ENCODE measurements around the gene TCP11. TPM values are rescaled to one million over a fixed set of nuclear protein-coding genes. Genes with fewer than 3 reads are reported as not detected.

Gene TCP11
- polyA plus RNA-seq, 1 of the 3 experiments (the other 2 are of a cell fraction), result 0.16 TPM

DNA sequence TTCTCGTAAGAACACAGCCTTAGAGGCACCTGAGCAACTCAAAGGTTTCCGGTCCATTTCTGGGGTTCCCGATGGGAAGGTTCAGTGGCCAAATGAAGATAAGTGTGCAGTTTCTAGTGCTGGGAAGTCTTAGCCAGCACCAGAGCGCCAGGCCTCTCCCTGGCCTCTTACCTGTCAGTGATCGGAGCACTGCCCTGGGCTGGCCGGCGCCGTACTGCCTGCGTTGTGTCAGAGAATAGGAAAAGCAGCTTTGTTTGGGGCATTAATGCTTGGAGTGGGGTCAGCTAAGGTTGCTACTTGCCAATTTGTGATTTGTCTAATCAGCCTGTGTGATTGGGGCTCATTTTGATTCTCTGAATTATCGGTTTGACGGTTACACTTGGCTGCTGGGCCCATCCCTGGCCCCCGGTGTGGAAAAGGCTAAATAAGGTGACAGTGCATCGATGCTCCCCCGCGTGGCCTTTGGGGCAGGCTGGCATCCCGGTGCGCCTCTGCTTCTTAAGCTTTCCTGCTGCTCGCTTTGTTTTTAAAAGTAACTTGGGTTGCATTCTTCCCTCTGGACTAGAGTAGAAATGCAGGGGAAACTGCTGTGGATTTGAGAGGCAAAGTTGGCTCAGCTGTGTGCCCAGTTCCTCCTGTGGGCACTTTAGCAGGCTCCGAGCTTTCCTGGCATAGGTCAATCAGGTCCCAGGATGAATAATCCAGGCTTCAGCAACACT is 51.8 kb downstream of the TCP11 start:
- 94% methylated on average over 18 of the region's 19 CpGs for WGBS (ENCODE audit: low lambda C conversion rate)
- Histone ChIP-seq H3K79me2 (ENCODE audit: insufficient read depth) (no peaks in the 10 kb centered on the region), H3K9me3 (no peaks in the 10 kb centered on the region), H4K20me1 (ENCODE audit: insufficient read depth) (no peaks in the 10 kb centered on the region), H3K9me2 (no peaks in the 10 kb centered on the region), H3K4me3 (ENCODE audit: low read depth in 2 of 2, low read length in 1 of 2) (no peak overlapping the region), H3K9ac (no peak overlapping the region), H3K27me3 (ENCODE audit: insufficient read depth) (no peaks in the 10 kb centered on the region), H3K36me3 (replicated peaks in 1 of 2; ENCODE audit: control insufficient read depth in 1 of 2, insufficient read depth in 2 of 2, low read length in 1 of 2) (peaks cover 0 to 26% of the 10 kb centered on the region in 2 experiments), H3K4me1 (ENCODE audit: control insufficient read depth in 1 of 2, insufficient read depth in 2 of 2, low read depth in 1 of 2, low read length in 1 of 2) (peaks cover 11 to 26% of the 10 kb centered on the region in 2 experiments), H3K27ac (ENCODE audit: low read depth in 2 of 2, low read length in 1 of 2) (peak overlapping the region in 1 of 2 experiments; percentile 39; a peak in 1 of 4 replicates), H3F3A (replicated peaks; ENCODE audit: insufficient read depth) (no peaks in the 10 kb centered on the region), H2AFZ (ENCODE audit: low read depth) (no peak overlapping the region), H3K4me2 (0 out of 2 replicates have a peak overlapping the region, but pooled peaks have one; percentile 19)
- TF ChIP-seq, protein P1, sequence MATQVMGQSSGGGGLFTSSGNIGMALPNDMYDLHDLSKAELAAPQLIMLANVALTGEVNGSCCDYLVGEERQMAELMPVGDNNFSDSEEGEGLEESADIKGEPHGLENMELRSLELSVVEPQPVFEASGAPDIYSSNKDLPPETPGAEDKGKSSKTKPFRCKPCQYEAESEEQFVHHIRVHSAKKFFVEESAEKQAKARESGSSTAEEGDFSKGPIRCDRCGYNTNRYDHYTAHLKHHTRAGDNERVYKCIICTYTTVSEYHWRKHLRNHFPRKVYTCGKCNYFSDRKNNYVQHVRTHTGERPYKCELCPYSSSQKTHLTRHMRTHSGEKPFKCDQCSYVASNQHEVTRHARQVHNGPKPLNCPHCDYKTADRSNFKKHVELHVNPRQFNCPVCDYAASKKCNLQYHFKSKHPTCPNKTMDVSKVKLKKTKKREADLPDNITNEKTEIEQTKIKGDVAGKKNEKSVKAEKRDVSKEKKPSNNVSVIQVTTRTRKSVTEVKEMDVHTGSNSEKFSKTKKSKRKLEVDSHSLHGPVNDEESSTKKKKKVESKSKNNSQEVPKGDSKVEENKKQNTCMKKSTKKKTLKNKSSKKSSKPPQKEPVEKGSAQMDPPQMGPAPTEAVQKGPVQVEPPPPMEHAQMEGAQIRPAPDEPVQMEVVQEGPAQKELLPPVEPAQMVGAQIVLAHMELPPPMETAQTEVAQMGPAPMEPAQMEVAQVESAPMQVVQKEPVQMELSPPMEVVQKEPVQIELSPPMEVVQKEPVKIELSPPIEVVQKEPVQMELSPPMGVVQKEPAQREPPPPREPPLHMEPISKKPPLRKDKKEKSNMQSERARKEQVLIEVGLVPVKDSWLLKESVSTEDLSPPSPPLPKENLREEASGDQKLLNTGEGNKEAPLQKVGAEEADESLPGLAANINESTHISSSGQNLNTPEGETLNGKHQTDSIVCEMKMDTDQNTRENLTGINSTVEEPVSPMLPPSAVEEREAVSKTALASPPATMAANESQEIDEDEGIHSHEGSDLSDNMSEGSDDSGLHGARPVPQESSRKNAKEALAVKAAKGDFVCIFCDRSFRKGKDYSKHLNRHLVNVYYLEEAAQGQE (IDR thresholded peaks at IDR 0.05; ENCODE audit: low read depth, low read length), result no peak
- TF ChIP-seq RFX5 (IDR thresholded peaks at IDR 0.05; ENCODE audit: low read length) (no peak), SMC3 (IDR thresholded peaks at IDR 0.05; ENCODE audit: low read depth, low read length) (no peak), JUND (IDR thresholded peaks at IDR 0.05) (no peak), GABPA (IDR thresholded peaks at IDR 0.05; ENCODE audit: low read depth) (no peak), FOXM1 (IDR thresholded peaks at IDR 0.05; ENCODE audit: low read depth) (no peak), EZH2phosphoT487 (IDR thresholded peaks at IDR 0.05; ENCODE audit: borderline replicate concordance, low read depth) (no peak), RCOR1 (IDR thresholded peaks at IDR 0.05; ENCODE audit: low read length) (no peak), TAF1 (IDR thresholded peaks at IDR 0.05; ENCODE audit: borderline replicate concordance, low read depth, low read length) (no peak), ELF1 (IDR thresholded peaks at IDR 0.05) (no peak), NRF1 (IDR thresholded peaks at IDR 0.05; ENCODE audit: low read depth, low read length) (no peak)
- TF ChIP-seq, protein P2, sequence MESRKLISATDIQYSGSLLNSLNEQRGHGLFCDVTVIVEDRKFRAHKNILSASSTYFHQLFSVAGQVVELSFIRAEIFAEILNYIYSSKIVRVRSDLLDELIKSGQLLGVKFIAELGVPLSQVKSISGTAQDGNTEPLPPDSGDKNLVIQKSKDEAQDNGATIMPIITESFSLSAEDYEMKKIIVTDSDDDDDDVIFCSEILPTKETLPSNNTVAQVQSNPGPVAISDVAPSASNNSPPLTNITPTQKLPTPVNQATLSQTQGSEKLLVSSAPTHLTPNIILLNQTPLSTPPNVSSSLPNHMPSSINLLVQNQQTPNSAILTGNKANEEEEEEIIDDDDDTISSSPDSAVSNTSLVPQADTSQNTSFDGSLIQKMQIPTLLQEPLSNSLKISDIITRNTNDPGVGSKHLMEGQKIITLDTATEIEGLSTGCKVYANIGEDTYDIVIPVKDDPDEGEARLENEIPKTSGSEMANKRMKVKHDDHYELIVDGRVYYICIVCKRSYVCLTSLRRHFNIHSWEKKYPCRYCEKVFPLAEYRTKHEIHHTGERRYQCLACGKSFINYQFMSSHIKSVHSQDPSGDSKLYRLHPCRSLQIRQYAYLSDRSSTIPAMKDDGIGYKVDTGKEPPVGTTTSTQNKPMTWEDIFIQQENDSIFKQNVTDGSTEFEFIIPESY (IDR thresholded peaks at IDR 0.05; ENCODE audit: borderline replicate concordance, low read depth), result no peak
- TF ChIP-seq, protein P3, sequence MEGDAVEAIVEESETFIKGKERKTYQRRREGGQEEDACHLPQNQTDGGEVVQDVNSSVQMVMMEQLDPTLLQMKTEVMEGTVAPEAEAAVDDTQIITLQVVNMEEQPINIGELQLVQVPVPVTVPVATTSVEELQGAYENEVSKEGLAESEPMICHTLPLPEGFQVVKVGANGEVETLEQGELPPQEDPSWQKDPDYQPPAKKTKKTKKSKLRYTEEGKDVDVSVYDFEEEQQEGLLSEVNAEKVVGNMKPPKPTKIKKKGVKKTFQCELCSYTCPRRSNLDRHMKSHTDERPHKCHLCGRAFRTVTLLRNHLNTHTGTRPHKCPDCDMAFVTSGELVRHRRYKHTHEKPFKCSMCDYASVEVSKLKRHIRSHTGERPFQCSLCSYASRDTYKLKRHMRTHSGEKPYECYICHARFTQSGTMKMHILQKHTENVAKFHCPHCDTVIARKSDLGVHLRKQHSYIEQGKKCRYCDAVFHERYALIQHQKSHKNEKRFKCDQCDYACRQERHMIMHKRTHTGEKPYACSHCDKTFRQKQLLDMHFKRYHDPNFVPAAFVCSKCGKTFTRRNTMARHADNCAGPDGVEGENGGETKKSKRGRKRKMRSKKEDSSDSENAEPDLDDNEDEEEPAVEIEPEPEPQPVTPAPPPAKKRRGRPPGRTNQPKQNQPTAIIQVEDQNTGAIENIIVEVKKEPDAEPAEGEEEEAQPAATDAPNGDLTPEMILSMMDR (IDR thresholded peaks at IDR 0.05), result no peak
- TF ChIP-seq, protein P4, sequence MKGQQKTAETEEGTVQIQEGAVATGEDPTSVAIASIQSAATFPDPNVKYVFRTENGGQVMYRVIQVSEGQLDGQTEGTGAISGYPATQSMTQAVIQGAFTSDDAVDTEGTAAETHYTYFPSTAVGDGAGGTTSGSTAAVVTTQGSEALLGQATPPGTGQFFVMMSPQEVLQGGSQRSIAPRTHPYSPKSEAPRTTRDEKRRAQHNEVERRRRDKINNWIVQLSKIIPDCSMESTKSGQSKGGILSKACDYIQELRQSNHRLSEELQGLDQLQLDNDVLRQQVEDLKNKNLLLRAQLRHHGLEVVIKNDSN (IDR thresholded peaks at IDR 0.05; ENCODE audit: borderline replicate concordance, low read depth), result no peak
- TF ChIP-seq, protein P5, sequence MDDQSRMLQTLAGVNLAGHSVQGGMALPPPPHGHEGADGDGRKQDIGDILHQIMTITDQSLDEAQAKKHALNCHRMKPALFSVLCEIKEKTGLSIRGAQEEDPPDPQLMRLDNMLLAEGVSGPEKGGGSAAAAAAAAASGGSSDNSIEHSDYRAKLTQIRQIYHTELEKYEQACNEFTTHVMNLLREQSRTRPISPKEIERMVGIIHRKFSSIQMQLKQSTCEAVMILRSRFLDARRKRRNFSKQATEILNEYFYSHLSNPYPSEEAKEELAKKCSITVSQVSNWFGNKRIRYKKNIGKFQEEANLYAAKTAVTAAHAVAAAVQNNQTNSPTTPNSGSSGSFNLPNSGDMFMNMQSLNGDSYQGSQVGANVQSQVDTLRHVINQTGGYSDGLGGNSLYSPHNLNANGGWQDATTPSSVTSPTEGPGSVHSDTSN (IDR thresholded peaks at IDR 0.05), result no peak
- CTCF ChIA-PET, result interaction anchor here (0.7 to 1.9 kb wide), 2 partner anchors 22 to 102 kb away, joined by 3 to 9 read pairs; no protein-coding TSS in a partner anchor
- DNase-seq, result peak; percentile 8
- POLR2A ChIA-PET, result no interaction called here

All from SK-N-SH (cell line).